GM18868 (cell line): ENCODE measurements around the gene NLGN1.
"Not testable (repeated sequence)": the region's sequence is repeated elsewhere in the genome, so short reads cannot be mapped to it uniquely, and the experiment has no call there.

ENCODE experiments used
- ATAC-seq: cut with Tn5 transposase; IDR thresholded peaks from one replicate; pipeline ENCODE4 v1.9.1; 2021; ENCODE audit warnings: mild to moderate bottlenecking, moderate library complexity; ENCODE audit not compliant: unreplicated experiment

Gene NLGN1

GRCh38 chr3:173397161-173398110 lies at the start of gene NLGN1:
Gene NLGN1, plus strand, starts transcription at chr3:173397744.
- no peak for ATAC-seq

GRCh38 chr3:173351886-173352285 lies 45.7 kb upstream of the NLGN1 start:
- ATAC-seq: no peak

DNA sequence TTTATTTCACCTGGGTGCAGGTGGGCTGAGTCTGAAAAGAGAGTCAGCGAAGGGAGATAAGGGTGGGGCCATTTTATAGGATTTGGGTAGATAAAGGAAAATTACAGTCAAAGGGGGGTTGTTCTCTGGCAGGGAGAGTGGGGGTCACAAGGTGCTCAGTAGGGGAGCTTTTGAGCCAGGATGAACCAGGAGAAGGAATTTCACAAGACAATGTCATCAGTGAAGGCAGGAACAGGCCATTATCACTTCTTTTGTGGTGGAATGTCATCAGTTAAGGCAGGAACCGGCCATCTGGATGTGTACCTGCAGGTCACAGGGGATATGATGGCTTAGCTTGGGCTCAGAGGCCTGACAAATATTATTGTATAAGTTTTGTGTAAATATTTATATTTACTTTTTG lies 44.4 kb upstream of the NLGN1 start:
- not testable (repeated sequence) for ATAC-seq

DNA sequence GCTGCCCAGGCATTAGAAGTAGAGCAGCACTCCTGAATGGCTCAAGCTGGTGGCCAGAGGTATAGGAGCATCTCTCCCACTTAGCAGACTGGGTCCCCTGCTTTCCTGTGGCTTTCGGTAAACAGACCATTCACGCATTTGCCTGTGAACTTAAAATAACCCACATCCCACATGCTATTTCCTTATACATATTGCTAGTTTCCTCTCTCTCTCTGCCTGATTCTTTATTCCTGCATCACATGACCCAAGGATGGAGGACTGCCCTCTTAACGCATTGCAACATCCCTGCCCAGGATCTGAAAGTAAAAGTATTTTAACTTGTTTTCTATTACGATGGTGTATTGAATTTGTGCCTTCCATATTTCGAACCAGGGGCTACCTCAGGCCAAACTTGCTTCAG lies 43.4 kb upstream of the NLGN1 start:
- ATAC-seq: no peak

DNA sequence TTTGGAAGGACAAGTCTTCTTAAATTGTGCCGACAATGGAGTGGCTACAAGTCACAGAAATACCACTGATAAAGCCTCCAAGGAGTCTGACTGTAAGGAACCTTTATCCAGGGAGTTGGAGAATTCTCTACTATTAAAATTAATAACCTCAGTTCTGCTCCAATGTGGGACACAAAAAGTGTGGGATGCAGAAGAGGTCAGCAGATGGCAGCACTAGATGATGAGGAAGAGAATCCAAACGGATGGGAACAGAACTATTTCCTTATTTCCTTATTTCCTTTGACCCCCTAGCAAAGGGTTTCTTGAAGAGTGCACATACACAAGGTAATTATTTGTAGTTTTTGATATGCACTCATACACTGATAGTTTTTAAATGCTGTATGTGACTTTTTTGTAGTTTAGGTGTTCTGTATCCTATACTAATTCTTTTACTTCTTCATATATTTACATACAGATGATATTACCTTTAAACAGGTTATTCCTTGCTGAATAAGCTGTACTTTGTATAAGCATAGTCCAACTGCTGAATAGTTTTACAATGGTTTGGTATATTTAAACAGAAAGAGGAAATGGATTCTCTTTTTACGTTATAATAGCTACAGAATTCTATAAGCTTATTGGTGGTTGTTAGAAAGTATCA lies 25.6 kb upstream of the NLGN1 start:
- no peak for ATAC-seq

DNA sequence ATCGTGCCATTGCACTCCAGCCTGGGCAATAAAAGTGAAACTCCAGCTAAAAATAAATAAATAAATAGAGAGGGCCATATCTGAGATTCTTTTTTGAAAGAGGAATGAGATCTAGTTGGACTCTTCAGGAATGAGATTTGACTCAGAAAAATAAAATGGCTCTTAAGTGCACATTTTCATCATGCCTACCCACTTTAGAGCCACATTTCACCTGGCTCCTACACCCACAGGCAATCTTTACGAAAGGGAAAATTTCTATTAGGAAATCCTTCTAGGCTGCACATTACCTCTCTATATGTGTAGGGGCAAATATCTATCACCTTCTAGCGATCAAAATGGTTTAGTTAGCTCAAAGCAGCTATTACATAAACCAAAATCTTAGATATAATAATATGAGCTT lies 16.9 kb upstream of the NLGN1 start:
- no peak for ATAC-seq

DNA sequence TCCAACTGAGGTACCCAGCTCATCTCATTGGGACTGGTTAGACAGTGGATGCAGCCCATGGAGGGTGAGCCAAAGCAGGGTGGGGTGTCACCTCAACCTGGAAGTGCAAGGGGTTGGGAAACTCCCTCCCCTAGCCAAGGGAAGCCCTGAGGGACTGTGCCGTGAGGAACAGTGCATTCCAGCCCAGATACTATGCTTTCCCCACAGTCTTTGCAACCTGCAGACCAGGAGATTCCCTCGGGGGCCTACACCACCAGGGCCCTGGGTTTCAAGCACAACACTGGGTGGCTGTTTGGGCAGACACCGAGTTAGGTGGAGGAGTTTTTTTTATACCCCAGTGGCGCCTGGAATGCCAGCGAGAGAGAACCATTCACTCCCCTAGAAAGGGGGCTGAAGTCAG lies 15.6 kb upstream of the NLGN1 start:
- ATAC-seq: not testable (repeated sequence)

GRCh38 chr3:173395073-173395411 lies 2.5 kb upstream of the NLGN1 start:
- peak; percentile 47 for ATAC-seq

- peak; percentile 98 for ATAC-seq
These were observed 1.9 kb upstream of the NLGN1 start for GRCh38 chr3:173395412-173396181.

- ATAC-seq: no peak
These were observed 1.1 kb upstream of the NLGN1 start for GRCh38 chr3:173396191-173397041.

- no peak for ATAC-seq
These were observed 551 bp downstream of the NLGN1 start for GRCh38 chr3:173398111-173398479.

- no peak for ATAC-seq
These were observed 1.5 kb downstream of the NLGN1 start for GRCh38 chr3:173399044-173399443.

DNA sequence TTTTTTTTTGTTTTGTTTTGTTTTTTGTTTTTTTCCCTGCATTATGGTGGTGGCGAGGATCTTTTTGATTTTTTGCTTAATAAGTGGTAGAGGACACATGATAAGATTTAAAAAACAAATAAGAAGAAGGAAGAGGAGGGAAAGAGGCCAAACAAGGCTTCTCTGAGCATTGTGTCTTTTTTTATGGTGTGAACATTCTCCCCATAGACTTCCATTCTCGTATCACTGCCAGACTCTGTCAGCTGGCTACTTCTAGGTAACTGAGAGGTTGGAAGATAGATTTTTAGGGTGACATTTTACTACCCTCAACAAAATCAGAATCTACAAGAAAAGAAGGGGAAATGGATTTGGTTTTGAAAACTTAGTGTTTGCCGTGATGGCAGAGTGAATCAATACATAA lies 3.8 kb downstream of the NLGN1 start:
- ATAC-seq: no peak

GRCh38 chr3:173402656-173403055 lies 5.1 kb downstream of the NLGN1 start:
- ATAC-seq: no peak

DNA sequence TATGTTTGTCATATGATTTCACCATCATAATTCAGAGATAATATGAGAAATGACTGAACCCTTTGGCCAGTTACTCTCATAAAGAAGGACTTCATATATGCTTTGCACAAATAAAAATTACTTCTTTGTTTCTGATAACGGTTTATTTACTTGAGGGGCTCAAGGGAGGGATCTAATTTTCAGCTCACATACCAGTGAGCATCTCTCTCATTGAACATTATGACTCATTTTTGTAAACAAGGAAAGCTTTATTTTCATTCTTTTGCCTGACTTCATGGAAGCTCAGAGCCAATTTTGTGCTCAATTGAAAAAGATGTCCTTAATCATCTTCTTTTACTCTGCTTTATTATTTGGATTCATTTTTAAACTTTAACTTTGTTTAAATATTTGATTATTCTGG lies 5.8 kb downstream of the NLGN1 start:
- ATAC-seq: no peak

GRCh38 chr3:173404156-173404555 lies 6.6 kb downstream of the NLGN1 start:
- no peak for ATAC-seq

GRCh38 chr3:173410436-173410835 lies 12.9 kb downstream of the NLGN1 start:
- ATAC-seq: no peak

GRCh38 chr3:173410849-173411248 lies 13.3 kb downstream of the NLGN1 start:
- no peak for ATAC-seq

- ATAC-seq: no peak
These were observed 13.9 kb downstream of the NLGN1 start for GRCh38 chr3:173411375-173411973.

DNA sequence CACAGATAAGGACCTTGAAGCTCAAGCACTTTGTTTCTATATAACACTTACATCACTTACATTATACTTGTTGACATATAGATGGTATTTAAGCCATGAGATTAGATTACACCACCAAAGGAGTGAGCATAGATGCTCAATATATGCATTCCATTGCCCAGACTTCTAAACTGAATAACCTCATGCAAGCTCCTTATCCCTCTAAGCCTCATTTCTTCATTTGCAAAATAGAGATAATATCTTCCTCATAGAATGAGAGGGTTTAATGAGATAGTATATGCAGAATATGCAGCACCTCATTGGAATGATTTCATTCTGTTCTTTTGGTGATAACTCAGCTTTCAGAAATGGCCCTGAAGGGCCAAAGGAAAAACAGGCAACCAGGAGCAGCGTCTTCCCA lies 18.5 kb downstream of the NLGN1 start:
- no peak for ATAC-seq
